NCI-H748 (cell line): ENCODE data around the gene GRAP2.

Source experiments
- DNase-seq: peaks from one replicate; lab custom pipeline; 2025; ENCODE audit not compliant: unreplicated experiment; lab: John Stamatoyannopoulos, UW

The GRAP2 gene

DNA sequence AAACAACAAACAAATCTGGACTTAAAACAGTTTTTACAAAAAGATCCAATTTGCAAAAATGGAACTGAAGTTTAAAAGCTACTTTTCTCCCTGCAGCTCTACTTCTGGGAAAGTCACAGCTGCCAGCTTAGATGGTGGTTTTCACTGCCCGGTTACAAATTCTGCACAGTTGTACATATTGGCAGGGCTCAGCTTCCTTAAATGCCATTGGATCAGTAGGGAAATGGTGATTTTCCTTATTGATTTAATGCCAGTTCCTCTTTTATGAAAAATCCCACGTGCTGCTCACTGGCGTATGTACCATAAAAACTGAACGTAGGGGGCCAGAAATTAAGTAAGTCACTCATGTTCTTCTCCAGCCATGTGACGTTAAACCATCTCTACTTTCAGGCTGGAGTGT, 22.8 kb downstream of the GRAP2 start:
- DNase-seq, result no peak

DNA sequence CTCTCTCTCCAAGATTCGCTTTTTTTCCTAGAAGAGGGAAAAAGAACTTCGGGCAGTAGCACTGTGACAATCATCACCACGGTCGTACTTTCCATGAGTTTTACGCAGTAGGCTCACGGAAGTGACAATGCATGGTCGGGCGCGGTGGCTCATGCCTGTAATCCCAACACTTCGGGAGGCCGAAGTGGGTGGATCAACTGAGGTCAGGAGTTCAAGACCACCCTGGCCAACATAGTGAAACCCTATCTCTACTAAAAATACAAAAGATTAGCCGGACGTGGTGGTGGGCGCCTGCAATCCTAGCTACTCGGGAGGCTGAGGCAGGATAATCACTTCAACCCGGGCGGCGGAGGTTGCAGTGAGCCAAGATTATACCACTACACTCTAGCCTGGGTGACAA, 23.4 kb downstream of the GRAP2 start:
- no peak for DNase-seq

DNA sequence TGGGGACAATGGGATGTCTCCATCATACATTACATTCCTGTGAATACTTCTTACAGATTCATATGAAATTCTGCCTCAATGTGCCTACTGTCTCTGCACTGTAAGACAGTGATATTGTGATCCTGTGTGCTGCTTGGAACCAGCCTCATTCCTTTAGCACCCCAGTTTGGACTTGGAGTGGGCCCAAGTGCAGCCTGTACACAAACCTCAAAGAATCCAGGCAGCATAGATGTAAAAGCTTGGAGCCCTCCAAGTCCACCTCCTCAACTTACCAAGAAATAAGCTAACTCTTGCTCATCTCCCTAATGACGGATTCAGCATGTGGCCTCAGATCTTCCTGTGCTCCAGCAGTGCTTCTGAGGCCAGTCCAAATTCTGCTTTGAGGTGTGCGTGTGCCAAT, 24.4 kb downstream of the GRAP2 start:
- DNase-seq, result no peak

DNA sequence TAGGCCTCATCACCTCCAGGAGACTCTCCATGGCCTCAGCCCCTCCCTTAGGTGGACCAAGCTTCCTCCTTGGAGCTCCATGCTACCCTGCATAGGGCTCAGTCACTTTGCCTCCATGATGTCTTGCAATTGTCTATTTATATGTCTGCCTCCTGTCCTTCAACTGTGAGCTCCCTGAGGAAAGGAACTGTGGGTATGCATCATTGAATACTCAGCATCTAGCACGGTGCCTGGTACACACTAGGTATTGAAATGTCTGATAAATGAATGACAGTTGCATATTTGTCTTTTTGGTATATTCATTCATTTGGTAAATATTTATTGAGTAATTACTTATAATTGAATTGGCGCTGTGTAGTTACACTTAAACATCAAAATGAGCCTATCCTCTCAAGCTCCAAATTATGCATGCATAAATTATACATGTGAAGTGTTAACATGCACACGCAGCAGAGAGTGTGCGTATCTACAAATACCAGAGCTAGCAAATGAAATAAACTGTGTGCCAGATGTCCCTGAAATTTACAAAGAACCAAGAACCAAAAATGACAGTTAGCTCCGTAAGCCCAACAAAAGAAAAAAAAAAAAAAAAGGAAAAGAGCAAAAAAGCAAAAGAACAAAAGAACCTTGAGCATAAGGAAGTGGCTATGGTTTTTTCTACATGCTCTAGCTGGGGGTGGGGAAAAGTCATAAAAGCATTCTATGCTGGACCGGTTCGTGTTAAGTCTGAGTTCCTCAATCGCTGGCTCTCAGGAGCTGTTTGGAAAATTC, 25.2 kb downstream of the GRAP2 start:
- no peak for DNase-seq

DNA sequence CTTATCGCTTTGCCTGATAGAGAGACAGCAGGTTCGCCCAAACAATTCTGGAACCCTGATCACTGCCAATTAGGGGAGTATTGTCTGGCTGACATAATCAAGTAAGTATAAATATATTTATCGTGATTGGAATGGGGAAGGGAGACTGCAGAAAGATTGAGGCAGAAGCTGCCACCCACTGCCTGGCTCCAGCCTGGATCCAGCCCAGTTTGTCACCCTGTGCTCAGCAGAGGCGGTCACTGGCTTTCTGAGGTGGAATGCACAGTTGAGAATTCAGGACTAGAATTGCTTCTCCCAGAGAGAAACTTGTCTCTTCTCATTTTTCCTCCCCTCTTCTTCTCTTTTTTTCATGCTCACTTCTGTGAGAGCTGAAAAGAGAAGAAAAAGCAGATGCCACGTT, 25.9 kb downstream of the GRAP2 start:
- DNase-seq, result no peak

DNA sequence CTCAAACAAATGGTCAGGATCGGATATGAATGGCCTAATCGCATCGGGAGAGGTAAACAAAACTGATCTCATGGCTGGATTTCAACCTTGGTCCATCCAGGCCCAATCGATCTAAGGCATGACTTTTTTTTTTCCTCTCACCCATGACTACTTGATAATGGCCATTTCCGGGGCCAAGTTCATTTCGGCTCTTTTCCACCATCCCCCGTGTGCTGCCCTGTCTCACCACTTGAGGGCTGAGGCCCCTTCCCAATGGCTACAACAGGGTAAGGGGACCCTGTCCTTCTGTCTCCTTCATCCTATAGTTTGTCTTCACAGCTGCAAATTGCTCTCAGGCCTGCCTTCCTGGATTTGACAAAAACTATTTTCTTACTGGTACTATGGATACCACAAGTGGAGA, 26.7 kb downstream of the GRAP2 start:
- no peak for DNase-seq

DNA sequence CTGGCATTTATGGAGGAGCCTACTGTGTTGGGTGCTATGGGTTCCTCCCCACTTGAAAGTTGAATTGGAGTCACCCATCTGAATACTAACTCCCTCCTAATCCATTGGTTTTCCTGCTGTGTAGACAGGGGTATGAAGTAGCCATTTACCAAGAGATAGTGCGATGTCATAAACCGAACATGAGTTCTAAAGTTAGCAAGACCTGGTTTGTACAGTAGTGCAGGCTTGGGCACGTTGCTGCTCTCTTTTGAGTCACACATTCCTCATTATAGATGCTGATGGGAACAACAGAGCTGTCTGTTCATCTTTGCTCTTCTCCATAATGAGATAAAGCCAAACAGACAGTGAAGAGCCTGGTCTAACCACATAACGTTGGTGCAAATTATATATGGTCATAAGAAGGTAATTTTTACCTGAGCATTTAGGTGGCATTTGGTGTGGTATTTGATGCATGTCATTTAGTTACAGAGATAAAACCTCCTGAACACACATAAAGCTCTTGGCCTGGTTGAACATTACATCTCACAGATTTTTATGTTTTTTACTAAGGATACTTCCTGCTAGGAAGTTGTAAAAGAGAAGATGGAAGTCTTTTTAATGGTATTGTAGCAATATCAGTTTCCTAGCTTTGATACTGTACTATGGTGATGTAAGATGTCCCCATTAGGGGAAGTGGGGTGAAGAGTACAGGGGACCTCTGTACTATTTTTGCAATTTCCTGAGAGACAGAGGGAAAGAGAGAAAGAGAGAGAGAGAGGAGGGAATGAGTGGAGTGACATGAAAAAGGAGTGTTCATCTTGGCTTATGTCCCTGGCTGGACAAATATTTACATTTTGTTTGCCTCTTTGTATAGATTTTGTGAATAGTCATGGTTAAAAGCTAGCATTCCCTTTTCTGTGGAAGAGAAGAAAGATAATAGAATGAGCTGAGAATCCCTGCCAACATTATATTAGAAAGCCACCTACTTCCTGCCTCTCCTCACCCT, 27.9 kb downstream of the GRAP2 start:
- no peak for DNase-seq

DNA sequence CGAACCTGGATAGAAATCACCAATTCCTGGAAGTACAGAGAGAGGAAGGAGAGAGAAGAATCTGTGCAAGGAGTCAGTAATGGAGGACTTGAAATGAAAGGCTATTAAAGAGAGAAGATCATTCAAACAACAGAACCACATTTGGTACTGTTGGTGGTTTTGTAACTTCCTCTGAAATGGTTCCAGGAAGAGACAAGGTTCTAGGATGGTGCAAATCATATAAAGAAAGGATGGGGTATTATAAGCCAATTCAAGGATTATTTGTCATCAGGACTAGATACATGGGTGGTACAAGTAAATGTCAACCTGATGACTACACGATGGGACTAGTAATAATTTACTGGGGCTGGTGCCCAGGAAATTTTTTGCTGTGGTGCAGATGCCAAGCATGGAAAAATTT, 30.4 kb downstream of the GRAP2 start:
- DNase-seq, result no peak

DNA sequence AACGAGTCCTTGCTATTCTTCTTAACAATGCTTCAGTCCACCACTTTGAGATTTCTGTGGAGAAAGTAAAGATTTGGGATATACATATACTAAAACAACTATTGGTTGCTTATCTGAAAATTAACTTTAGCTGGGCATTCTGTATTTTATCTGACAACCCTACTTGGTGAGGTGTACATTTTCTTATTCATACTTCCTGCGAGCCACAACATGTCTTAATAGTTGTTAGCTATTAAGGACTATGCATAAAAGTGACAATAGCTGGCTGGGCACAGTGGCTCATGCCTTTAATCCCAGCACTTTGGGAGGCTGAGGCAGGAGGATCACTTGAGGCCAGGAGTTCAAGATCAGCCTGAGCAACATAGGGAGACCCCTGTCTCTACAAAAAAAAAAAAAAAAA, 31.3 kb downstream of the GRAP2 start:
- no peak for DNase-seq

DNA sequence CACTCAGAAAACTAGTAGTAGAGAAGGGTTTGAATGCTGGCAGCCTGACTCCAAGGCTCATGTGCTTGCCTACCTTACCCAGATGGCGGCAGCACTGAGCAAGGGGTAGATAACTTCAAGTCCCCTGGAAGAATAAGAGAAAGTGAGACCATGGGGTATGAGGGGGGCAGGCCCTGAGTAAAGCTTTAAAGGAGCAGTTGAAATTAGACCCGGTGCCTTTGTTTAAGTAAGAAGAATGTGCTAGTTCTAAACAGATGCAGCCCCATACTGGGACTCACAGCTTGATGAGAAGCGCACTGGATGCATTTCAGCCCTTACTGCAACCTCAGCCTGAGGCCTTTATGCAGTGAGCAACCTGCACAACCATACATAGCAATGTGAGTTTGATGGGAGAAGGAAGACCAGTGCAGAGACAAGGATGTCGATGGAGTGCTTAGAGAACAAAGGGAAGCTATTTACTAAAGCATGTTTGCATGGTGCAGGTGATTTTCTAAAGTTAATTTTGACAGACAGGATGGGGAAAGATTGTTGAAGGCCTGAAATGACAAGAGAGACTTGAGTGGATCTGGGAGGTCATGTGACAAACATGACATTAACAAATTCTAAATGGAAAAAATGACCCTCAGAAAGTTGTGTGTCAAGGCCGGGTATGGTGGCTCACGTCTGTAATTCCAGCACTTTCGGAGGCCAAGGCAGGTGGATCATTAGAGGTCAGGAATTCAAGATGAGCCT, 32.2 kb downstream of the GRAP2 start:
- peak; percentile 47 for DNase-seq

DNA sequence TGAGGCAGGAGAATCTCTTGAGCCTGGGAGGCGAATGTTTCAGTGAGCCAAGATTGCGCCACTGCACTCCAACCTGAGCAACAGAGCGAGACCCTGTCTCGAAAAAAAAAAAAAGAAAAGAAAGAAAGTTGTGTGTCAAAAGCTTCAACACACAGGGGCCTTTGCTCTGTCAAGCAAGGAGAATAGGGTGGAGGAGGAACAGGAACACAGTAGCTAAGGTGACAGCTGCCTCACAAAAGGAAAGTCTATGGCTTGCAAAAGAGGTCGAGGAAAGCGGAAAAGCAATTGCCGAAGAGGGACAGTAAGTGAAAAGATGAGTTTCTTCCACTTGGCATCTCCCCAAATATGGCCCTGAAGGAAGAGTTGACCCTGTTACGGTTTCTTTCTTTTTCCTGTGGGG, 32.9 kb downstream of the GRAP2 start:
- no peak for DNase-seq

DNA sequence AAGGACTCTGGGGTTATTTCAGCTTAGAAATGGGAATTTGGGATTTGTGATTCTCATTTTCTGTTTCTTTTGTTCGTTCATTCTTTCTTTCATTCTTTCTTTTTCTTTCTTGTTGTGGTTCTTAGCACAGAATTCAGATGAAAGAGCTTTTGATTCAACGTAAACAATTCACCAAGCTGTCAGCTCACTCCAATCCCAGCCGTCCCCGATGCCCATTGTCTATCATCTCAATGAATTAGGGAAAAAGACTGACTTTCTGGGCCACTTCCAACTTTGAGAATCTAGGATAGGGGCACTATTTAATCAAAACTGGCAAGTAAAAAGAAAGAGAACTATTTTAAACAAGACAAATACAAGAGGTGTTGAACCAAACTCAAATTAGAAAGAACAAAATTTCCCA, 34.2 kb downstream of the GRAP2 start:
- DNase-seq, result no peak

DNA sequence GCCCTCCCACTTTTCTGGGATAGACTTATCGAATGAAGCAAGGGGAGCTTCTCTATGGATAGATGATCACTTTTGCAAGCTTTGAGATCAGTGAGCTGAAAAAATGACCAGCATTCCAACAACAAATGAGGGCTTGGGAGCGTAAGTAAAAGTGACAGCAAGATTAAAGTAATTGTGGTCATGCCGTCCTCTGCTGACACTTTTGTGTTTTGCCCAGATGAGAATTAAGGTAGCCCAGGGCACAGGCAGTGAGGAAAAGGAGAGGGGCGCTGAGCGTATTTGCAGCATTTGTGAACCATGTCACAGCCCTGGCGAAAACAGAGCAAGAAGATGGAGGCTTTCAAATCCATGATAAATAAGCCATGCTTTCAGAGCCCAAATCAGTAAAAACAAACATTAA, 34.7 kb downstream of the GRAP2 start:
- DNase-seq, result no peak

DNA sequence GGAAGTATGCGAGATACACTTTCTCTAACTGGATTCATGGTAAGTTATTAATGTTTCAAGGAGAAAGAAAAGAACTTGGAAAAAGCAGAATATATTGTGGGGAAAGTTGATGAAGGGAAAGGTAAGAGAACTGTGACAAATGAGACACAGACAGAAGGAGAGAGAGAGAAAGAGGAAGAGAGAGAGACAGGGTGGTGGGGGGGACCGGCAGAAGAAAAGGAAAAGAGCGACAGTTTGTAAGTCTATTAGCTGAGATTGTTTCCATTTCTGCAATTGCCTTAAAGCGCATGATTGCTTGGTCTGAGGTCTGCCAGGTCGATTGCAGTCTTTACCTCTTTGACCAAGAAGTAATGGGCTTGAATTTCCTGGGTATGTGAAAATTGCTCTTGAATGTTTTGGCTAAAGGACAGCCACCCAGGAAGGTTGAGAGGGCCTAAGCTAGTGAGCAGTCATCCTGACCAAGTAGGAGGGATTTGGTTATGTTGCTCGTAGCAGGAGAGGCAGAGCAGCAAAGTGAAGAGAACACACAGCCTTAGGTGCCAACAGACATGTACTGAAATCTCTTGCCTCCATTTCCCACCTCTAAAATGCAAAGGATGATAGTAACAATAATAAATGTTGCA, 35.8 kb downstream of the GRAP2 start:
- DNase-seq, result no peak

DNA sequence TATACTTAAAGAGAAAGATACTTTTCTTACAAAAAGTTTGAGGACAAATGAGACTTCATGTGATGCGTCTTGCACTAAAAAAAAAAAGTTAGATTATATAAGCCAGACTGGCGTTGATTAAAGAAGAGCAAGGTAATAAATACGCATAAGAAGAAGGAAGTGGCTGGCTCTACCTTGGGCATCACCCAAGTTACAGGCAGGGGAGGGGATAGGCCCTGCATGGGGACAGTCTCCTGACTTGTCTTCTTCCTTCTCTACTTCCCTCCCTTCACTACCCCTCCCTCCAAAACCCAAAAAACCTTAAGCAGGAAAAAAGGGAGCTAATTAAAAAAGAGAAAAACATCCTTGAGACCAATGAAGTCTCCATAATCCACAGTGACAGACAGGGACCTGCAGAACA, 37.0 kb downstream of the GRAP2 start:
- no peak for DNase-seq

DNA sequence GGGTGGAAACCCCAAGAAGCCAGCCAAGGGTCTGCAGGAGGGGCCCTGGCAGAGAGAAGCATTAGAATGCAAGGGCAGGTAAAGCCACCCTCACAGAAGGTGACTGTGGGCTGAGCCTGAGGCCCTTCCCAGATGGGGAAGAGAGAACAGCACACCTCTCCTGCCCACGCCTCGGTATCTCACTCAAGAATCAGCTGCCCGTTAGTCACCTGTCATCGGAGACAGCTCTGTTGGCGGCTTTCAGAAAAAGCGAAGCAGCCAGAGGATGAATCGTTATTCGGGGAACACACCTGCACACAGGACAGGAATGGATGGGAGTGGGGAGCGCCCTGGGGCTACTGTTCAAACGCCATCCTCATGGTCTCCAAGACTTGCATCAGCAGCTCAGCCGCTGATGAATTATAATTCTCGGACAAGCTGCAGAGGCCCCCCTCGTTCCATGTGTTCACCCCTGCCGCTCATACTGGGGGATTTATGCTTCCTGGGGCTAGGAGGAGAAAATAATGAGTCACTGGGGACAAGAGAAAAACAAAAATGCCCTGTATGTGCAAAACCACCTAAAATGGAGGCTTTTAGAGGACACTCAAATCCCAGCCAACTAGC, 37.7 kb downstream of the GRAP2 start:
- DNase-seq, result no peak

DNA sequence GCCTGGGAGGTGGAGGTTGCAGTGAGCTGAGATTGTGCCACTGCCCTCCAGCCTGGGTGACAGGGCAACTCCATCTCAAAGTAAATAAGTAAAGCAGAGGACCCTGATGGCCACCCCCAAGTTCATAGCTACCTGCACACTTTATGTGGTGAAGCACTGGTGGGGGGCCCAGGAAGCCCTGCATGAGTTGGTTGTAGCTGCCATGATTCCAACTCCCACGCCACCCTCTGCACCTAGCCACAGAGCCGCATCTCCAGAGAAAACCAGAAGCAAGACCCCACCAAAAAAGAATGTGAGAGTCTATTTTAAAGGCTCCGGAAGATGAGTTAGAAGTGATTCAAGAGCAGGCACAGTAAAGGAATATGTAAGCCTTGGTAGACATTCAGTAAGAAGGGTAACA, 38.9 kb downstream of the GRAP2 start:
- DNase-seq, result no peak

DNA sequence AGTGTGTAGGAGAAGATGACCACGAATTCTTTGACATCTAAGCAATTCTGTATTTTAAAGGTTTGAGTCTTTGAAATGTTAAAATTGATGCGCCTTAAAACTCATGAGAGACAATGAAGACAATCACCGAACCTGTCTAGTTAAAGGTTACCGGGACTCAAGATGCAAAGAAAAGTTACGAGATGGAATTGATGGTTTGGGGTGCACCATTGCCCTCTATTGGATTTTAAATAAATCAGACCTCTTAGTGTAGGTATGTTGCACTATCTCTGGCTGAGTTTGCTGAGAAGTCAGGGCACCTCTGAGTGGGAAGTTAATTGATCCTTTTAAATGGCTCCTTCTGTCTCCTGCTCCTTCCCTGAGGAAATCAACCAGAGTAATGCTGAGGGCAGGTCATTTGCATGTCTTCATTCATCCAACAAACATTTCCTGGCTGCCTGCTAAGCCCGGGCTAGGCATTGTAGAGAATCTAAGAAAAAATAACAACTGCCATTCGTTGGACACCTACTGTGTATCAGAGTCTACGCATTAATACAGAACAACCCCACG, 39.9 kb downstream of the GRAP2 start:
- DNase-seq, result peak; percentile 14

DNA sequence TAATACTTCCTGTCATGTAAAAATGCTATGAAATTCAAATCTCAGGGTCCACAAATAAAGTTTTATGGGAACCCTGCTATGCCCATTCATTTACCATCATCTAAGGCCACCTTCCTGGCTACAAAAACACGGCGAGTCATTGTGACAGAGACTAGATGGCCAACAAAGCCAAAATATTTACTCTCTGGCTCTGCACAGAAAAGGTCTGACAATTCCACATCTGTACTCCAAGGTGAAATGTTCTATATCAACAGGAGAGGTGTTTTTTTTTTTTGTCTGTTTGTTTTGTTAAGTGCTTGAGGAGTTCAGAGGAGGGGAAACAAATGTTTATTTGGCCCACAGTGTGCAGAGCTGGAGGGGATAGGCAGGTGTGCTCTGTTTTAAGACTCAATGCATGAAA, 40.7 kb downstream of the GRAP2 start:
- DNase-seq, result peak; percentile 92

DNA sequence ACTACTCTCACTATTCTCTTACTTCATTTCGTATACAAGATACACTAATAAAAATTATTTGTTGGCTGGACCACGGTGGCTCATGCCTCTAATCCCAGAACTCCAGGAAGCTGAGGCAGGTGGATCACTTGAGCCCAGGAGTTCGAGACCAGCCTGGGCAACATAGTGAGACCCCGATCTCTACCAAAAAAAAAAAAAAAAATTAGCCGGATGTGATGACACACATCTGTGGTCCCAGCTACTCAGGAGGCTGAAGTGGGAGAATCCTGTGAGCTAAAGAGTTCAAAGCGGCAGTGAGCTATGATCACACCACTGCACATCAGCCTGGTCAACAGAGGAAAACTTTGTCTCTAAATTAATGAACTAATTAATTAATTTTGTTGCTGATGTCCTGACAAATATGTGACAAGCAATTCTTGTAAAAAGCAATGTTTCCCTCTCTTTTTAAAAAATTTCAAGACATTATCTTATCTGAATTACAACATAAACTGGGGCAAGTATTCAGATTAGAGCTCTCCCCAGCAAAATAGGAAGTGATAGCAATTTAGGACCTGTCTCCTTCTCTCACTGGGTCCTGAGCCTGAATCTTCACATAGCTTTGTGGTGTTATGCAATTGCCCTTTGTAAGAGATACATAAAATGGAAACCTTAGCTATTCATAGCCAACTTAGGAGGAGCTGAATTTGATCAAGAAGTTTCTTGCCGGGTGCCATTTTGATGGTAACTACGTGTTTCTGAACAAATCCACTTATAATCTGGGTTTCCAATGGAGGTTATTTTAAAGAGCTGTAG, 41.8 kb downstream of the GRAP2 start:
- no peak for DNase-seq
